Endothelial cell of hepatic sinusoid (primary cell): ENCODE measurements around the gene RBM39.
"Not testable (repeated sequence)": the region's sequence is repeated elsewhere in the genome, so short reads cannot be mapped to it uniquely, and the experiment has no call there.

Experiments used
- in situ Hi-C: cut with HindIII; loops from 2 replicates; pipeline ENCODE4 v1.10.0; 2017; ENCODE audit warnings: low sequenced_read_pairs

Gene RBM39

DNA sequence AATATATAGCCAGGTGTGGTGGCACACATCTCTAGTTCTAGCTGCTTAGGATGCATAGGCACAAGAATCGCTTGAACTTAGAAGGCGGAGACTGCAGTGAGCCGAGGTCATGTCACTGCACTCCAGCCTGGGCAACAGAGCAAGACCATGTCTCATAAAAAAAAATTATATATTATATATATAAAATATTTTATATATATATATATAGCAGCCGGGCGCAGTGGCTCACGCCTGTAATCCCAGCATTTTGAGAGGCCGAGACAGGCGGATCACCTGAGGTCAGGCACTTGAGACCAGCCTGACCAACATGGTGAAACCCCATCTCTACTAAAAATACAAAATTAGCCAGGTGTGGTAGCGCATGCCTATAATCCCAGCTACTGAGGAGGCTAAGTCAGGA lies 56.7 kb downstream of the RBM39 start:
- in situ Hi-C loops, result not testable (repeated sequence)

DNA sequence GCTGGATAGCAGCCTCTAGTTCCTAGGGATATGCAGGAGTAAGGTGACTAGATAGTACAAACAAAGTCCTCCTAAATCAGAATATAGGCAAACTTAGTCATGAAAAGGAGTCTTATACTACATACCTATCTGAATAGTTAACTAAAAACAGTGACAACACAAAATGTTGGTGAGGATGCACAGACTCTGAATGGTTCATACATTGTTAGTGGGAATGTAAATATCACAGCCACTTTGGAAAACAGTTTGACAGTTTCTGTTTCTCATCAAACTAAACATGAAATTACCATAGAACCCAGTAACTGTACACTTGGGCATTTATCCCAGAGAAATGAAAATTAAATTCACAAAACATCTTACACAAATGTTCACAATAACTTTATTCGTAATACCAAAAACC lies 60.1 kb downstream of the RBM39 start:
- in situ Hi-C loops, result no loop called here

- in situ Hi-C loops, result no loop called here
These were observed 61.4 kb downstream of the RBM39 start for GRCh38 chr20:35680452-35681183.

- in situ Hi-C loops, result no loop called here
These were observed 67.1 kb downstream of the RBM39 start for GRCh38 chr20:35674921-35675320.

DNA sequence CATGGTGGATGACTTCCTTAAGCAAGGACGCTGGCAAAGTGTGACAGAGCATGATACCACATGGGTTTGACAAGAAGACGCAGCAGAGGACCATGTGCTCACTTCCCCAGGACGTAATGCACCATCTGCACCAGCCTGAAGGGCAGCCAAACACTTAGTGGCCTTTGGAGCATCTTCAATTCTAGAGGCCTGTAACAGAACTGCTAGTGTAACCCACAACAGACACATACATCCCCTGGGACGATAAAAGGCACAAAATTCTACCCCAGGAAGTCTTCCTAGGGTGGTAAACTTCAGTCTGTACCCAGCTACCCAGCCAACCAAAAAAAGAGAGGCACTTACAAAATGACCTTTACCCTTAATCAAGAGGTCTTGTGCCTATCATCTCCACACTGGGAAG lies 68.2 kb downstream of the RBM39 start:
- in situ Hi-C loops, result no loop called here

GRCh38 chr20:35669681-35670080 lies 72.4 kb downstream of the RBM39 start:
- in situ Hi-C loops, result no loop called here

DNA sequence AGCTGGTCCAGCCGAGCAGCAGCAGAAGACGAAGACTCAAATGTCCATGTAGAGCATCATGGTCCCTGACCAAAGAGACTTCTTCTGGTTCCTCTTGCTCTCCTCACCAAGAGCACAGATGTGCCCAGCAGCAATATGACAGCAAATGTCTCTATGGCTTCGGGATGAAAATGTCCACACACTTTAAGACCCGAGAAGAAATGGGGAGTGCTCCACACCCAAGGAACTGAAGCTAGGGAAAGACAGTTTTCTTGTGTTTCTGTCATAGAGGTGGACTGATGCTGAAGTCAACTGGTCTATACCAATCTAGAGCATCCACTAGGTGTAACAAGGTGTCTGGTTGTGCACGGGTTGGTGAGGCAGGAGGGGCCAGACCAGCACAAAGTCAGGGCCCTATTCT lies 72.8 kb downstream of the RBM39 start:
- in situ Hi-C loops, result no loop called here

DNA sequence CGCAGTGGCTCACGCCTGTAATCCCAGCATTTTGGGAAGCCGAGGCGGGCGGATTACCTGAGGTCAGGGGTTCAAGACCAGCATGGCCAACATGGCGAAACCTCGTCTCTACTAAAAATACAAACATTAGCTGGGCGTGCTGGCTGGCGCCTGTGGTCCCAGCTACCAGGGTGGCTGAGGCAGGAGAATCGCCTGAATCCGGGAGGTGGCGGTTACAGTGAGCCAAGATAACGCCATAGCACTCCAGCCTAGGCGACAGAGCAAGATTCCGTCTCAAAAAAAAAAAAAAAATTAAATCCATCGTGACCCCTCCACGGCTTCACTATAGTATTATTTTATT lies 76.1 kb downstream of the RBM39 start:
- in situ Hi-C loops, result no loop called here

GRCh38 chr20:35664466-35665206 lies 77.4 kb downstream of the RBM39 start, which contains the start of the genes CPNE1 and RBM12:
CPNE1 (minus strand) TSS chr20:35664900; CDS start chr20:35632923, 31,977 bp downstream.
RBM12 (minus strand) TSS chr20:35664900; CDS start chr20:35655322, 9,578 bp downstream.
- in situ Hi-C loops, result no loop called here

GRCh38 chr20:35663516-35664465 lies 78.3 kb downstream of the RBM39 start:
- in situ Hi-C loops, result no loop called here

DNA sequence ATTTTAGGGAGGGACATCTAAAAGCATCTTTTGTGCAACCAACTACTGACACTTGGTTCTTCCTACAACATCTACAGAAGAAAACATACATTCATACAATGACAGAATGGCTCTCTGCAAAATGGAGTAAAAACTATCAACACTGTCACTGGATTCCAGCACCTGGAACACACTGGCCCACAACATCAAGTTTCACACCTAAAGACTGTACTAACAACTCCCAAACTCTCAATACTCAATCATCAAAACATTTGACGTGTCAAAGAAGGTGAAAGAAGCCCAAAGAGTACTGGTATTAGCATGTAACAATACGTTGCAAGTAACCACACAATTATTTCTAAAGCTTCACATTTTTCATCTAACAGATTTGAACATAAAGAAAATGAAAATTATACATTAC lies 79.5 kb downstream of the RBM39 start:
- in situ Hi-C loops, result no loop called here

DNA sequence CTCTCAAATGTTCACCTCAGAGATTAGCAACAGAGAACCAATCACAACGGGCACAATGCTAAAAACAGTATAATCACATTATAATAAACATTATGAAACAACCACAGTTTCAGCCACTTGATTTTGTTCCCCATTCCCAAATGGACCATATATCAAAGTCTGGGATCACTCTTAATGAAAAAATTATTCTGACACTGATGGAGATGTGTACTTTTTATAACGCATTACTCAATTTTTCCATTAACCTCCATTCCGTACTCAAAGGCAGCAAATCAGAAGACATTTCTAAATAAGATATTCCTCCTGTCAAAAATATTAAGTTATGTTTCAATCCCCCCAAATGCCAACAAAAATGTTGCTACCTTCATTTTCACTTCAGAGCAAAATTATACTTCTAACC lies 80.2 kb downstream of the RBM39 start:
- in situ Hi-C loops, result no loop called here

- in situ Hi-C loops, result no loop called here
These were observed 81.0 kb downstream of the RBM39 start for GRCh38 chr20:35661053-35661452.

GRCh38 chr20:35660122-35660937 lies 81.7 kb downstream of the RBM39 start:
- in situ Hi-C loops, result no loop called here

- in situ Hi-C loops, result no loop called here
These were observed 84.8 kb downstream of the RBM39 start for GRCh38 chr20:35657271-35657670.

DNA sequence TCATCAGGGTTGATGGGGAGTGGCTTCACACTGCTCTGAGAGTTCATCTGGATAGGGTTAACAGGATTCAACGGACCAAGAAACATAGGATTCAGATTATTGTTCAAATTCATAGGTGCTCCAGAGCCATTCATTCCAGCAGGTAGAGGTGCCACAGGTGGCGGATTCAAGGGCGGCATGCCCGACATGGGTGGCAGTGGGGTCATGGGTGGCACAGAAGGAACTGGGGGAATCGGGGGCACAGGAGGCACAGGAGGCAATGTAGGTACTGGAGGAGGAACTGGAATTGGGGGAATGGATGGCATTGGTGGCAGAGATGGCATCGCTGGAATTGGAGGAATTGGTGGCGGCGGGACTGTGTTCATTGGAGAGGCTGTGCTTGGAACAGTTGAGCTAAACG lies 87.6 kb downstream of the RBM39 start:
- in situ Hi-C loops, result no loop called here

DNA sequence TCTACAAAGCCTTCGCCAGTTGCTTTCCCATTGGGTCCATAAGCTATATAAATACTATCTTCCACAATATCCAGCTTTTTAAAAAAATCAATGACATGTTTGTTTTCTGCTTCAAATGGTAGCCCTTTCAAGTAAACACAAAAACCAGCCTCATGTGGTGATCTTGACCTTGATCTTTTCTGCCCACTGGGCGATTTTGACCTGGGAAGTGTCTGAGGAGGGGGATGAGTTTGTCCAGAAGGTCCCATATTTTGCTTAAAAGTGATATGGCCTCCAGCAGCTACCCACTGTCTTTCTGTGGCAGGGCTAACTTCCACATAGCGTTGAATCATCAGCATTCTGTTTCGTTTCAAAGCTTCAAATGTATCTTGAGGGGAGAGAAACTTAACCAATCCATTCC lies 88.2 kb downstream of the RBM39 start:
- in situ Hi-C loops, result no loop called here
